GM18951 (cell line): ENCODE measurements around the gene CRTC3.

Experiments
- POLR2A ChIP-seq: IDR thresholded peaks from 4 replicates; pipeline ENCODE4 v1.6.1; 2011; ENCODE audit warnings: mild to moderate bottlenecking; ENCODE audit not compliant: insufficient read length, insufficient read depth; ENCODE audit errors: extremely low read depth
- in situ Hi-C: fragments of 300-500 bp; cut with MboI; formaldehyde crosslinking; loops from one replicate; pipeline ENCODE4 v1.12.0; 2022; ENCODE audit warnings: low sequenced_read_pairs, mixed read lengths, inconsistent platforms; ENCODE audit not compliant: unreplicated experiment

CRTC3 gene

GRCh38 chr15:90581771-90582352 is 52.1 kb downstream of the CRTC3 start:
- TF ChIP-seq POLR2A: no peak
- in situ Hi-C loops: no loop called here

GRCh38 chr15:90582553-90582952 is 52.8 kb downstream of the CRTC3 start:
- no peak for TF ChIP-seq POLR2A
- in situ Hi-C loops: no loop called here

GRCh38 chr15:90583471-90584252 is 53.9 kb downstream of the CRTC3 start:
- in situ Hi-C loops: no loop called here
- no peak for TF ChIP-seq POLR2A

- in situ Hi-C loops: no loop called here
- no peak for TF ChIP-seq POLR2A
Measured at GRCh38 chr15:90584841-90585240, 55.1 kb downstream of the CRTC3 start.

- TF ChIP-seq POLR2A: no peak
- in situ Hi-C loops: no loop called here
Measured at GRCh38 chr15:90585863-90586262, 56.1 kb downstream of the CRTC3 start.

DNA sequence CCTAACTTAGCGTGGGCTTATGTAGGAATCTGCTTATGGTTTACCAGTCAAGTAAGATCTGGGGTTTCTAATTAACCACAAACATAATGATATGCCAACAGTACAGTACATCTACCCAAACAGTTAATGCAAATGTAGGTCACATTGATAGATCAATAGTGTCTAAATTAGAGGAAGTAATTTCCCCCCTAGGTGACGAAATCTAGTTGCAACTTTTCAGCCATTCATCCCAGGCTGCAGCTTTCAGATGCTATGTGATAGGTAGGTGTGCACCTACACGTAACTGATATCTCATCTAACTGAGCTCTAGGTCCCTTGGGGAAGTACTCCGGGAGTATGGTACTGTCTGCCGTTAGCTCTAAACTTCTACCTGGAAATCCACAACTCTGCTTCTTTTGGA is 57.2 kb downstream of the CRTC3 start:
- no peak for TF ChIP-seq POLR2A
- in situ Hi-C loops: no loop called here

DNA sequence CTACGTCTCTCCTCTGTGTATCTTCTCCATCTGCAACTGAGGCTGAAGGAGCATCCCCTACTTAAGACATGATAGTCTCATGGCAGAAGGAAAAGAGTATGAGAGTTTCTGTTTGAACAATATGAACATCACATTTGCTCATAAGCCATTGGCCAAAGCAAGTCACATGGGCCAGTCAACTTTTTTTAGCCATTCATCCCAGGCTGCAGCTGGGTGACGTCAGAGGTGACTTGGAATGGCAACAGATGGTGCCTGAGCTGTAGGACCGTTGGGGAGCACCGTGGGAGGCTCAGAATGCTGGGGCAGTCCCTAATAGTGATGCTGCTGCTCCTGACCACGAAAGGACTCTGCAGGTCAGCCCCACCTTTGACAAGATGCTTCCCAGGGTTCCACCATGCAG is 58.7 kb downstream of the CRTC3 start:
- in situ Hi-C loops: no loop called here

DNA sequence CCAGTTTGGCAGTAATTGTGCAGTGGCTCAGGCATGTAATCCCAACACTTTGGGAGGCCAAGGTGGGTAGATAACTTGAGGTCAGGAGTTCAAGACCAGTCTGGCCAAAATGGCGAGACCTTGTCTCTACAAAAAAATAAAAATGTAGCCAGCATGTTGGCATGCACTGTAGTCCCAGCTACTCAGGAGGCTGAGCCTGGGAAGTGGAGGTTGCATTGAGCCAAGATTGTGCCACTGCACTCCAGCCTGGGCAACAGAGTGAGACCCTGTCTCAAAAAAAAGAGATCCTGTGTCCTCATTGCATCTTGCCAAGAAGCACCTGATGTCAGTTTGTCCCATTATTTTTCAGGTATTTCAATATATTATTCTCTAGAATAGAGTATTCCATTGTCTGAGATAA is 61.8 kb downstream of the CRTC3 start:
- in situ Hi-C loops: no loop called here
- no peak for TF ChIP-seq POLR2A

More for the DNA sequence above, 58.7 kb downstream of the CRTC3 start:
- no peak for TF ChIP-seq POLR2A

DNA sequence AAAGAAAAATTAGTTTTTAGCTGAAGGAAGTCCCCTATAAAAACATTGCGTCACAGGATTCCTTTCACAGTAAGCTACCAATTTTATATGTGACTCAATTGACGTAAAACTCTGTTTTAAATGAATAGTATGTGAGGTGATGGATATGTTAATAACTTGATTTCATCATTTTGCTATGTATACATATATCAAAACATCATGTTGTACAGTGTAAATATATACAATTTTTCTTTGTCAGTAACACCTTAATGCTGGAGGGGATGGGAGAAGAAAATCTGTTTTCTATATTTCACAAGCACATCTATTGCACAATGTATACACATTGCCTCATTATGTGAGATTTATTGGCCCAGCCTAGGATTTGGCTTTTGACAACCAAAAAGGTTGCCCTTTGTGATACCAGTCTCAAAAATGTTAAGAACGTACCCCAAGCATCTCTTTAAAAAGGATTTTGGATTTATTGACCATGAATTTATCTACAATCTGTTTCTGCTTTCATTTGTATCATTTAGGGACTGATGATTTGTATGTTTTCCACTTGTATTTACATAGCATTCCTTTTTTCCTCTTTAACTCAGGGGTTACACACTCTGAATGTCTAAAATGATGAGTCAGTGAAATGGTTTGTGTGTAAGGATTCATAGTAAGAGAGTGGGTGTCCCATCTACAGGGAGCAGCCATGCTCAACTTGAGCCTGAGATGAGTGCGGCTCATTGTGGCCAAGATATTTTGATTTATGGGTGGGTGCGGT is 62.6 kb downstream of the CRTC3 start:
- in situ Hi-C loops: no loop called here
- no peak for TF ChIP-seq POLR2A

GRCh38 chr15:90593499-90594158 is 63.9 kb downstream of the CRTC3 start:
- TF ChIP-seq POLR2A: no peak
- in situ Hi-C loops: no loop called here

GRCh38 chr15:90594301-90594738 is 64.6 kb downstream of the CRTC3 start:
- in situ Hi-C loops: no loop called here
- peak; percentile 47 for TF ChIP-seq POLR2A

DNA sequence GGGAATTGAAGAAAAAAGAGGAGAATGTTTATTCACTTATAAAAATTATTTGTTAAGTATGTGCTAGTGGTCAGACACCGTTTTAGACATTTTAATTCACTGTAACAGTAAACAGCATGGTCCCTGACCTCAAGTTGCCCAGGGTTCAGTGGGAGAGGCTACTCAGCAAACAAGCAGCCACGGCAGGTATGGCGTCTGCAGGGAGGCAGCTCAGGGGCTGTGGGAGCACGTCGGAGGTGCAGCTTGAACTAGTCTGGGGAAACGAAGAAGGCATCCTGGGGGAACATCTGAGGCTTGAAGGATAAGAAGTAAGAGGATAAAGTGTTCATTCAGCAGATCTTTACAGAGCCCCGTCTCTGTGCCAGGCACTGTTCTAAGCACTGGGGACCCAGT is 66.0 kb downstream of the CRTC3 start:
- TF ChIP-seq POLR2A: no peak
- in situ Hi-C loops: no loop called here

GRCh38 chr15:90596943-90597342 is 67.2 kb downstream of the CRTC3 start:
- TF ChIP-seq POLR2A: no peak

More at GRCh38 chr15:90596943-90597342, 67.2 kb downstream of the CRTC3 start:
- in situ Hi-C loops: no loop called here
